K562 treated with DMSO at 1 percent for 24 hours (cell line): ENCODE results near the gene C4BPA. TPM values are rescaled to one million over a fixed set of nuclear protein-coding genes. Genes with fewer than 3 reads are reported as not detected.

ENCODE experiments used
- total RNA-seq: library from RNA; unstranded; fragments of 300-600 nt; gene quantifications from 2 replicates; pipeline ENCODE4 v1.2.3, GENCODE V29; 2022; ENCODE audit warnings: low read depth; ENCODE audit not compliant: insufficient read depth

Gene C4BPA
- total RNA-seq = 0.19 TPM in 1 of 2 replicates, not detected in the other

GRCh38 chr1:207103892-207104373 lies at the start of gene C4BPA:
Gene C4BPA (plus strand): TSS chr1:207104233. CDS start chr1:207113026, 8,793 bp downstream.

GRCh38 chr1:207088701-207089626 lies 15.1 kb upstream of the C4BPA start, which contains the start of gene C4BPB:
Gene C4BPB (plus strand): TSS chr1:207088860. CDS start chr1:207089532, 672 bp downstream.

Other genes with a start within 250 kb of the C4BPA start
- gene IL20, start 238.6 kb upstream of the C4BPA start, total RNA-seq = not detected in 2 replicates
- not detected in 2 replicates for gene IL24, start 206.8 kb upstream of the C4BPA start, total RNA-seq
- gene FCMR, start 182.3 kb upstream of the C4BPA start, total RNA-seq = 0.80 and 1.00 TPM in 2 replicates
- 0.19 and 0.49 TPM in 2 replicates for gene PIGR, start 157.8 kb upstream of the C4BPA start, total RNA-seq
- gene FCAMR, start 133.8 kb upstream of the C4BPA start, total RNA-seq = not detected in 2 replicates
- gene C1orf116, start 71.5 kb upstream of the C4BPA start, total RNA-seq = 3.2 and 3.4 TPM in 2 replicates
- 13.6 and 15.8 TPM in 2 replicates for gene YOD1, start 53.0 kb upstream of the C4BPA start, total RNA-seq
- gene PFKFB2, start 51.0 kb upstream of the C4BPA start, total RNA-seq = 16.9 and 18.7 TPM in 2 replicates
- not detected in 2 replicates for gene C4BPB, start 15.4 kb upstream of the C4BPA start, total RNA-seq
- gene CD55, start 217.4 kb downstream of the C4BPA start, total RNA-seq = 41.9 and 47.1 TPM in 2 replicates